Activated naive CD4-positive, alpha-beta T cell treated with anti-CD3 and anti-CD28 coated beads, Interleukin-2, amount 50 U/mL, for 72 hours (primary cell): ENCODE measurements around the gene MB. TPM values are rescaled to one million over a fixed set of nuclear protein-coding genes. Genes with fewer than 3 reads are reported as not detected.

ENCODE experiments used
- ATAC-seq, 2 donors: fragments of 150-1000 bp; cut with Tn5 transposase; 2 replicates each; pipeline ENCODE4 v1.10.0; 2021; ENCODE audit warnings: mild to moderate bottlenecking in 2 of 2, moderate library complexity in 2 of 2
- DNase-seq, 2 donors: peaks; one replicate each; pipeline ENCODE4 v3.0.0; 2021 to 2022; ENCODE audit warnings: low spot score in 2 of 2
- H3K27ac Mint-ChIP-seq, 2 donors: one replicate each; pipeline ENCODE4 v1.8.0; 2022; ENCODE audit warnings: mild to moderate bottlenecking in 2 of 2, mixed read lengths in 2 of 2
- H3K36me3 Mint-ChIP-seq, 2 donors: one replicate each; pipeline ENCODE4 v1.8.0; 2022; ENCODE audit warnings: mixed read lengths in 2 of 2
- H3K9me3 Mint-ChIP-seq, 2 donors: one replicate each; pipeline ENCODE4 v1.8.0; 2022; ENCODE audit warnings: mixed read lengths in 2 of 2
- total RNA-seq, 2 donors: library from RNA; stranded (reverse); gene quantifications; one replicate each; pipeline ENCODE4 v1.2.3, GENCODE V29; 2022

MB gene
- total RNA-seq, 2 donors from 2014 or later: 0.47 TPM; not detected in 1

DNA sequence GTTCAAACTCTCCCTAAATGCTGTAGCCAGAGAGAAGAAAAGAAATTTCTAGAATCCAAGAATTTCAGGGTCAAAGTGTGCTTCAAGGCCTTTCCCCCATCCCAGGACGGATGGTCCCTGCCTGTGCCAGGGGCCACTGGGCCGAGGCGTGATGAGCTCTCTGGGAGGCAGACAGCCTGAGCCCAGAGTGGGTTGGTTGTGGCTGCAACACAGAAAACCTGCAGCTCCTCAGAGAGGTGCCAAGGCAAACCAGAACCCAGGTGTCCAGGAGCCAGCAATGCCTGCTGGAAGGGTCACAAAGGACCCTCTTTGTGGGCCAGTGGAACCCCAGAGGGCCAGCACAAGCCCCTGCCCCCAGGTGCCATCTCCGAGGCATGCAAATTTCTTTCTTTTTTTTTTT, 28.5 kb upstream of the MB start:
- Mint-ChIP-seq H3K36me3 (peaks cover 21 to 22% of the 10 kb centered on the region in 2 donors), H3K9me3 (no peaks in the 10 kb centered on the region), H3K27ac (no peak overlapping the region)
- DNase-seq (no peak), ATAC-seq (no peak)

DNA sequence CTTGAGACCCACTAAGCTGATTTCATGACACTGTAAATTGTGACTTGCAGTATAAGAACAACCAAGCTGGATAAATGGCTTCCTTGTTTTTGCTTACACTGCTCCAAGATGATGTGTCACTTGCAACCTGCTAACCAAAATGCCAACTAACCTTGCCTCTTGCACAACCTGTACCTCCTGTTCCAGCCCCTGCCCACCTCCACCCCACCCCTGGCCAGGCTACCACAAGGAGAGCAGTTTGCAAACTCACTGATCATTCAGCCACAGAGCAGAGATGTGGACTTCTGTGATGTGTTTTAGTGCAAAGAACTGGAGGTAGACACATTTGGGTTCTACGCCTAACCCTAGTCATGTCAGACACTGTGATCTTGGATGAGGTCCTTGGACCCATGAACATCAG, 26.9 kb upstream of the MB start:
- H3K36me3 Mint-ChIP-seq: peaks cover 9 to 10% of the 10 kb centered on the region in 2 donors
- H3K9me3 Mint-ChIP-seq: no peaks in the 10 kb centered on the region
- ATAC-seq (no peak), DNase-seq (peak in 1 of 2 donors; percentile 23)
- H3K27ac Mint-ChIP-seq: no peak overlapping the region

DNA sequence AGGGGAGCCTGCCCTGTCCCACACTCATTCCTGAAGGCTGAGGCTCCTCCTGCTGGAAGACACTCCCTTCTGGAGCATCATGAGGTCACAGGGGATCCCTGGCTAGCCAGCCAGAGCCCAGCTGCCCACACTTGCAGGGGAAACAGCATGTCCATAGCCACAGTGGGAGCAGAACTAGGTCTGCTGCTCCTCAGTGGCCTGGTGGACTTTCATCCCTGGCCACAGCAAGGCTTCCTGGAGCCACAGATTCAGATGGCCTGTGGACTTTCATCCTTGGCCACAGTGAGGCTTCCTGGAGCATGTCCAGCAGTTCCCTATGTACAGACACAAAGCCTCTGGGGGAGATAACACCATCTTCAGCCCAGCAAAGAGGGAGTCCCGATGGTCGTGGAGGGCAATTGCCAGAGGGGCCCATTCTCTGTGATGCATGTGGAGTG, 25.2 kb upstream of the MB start:
- no peaks in the 10 kb centered on the region for H3K36me3 Mint-ChIP-seq
- no peak for ATAC-seq

DNA sequence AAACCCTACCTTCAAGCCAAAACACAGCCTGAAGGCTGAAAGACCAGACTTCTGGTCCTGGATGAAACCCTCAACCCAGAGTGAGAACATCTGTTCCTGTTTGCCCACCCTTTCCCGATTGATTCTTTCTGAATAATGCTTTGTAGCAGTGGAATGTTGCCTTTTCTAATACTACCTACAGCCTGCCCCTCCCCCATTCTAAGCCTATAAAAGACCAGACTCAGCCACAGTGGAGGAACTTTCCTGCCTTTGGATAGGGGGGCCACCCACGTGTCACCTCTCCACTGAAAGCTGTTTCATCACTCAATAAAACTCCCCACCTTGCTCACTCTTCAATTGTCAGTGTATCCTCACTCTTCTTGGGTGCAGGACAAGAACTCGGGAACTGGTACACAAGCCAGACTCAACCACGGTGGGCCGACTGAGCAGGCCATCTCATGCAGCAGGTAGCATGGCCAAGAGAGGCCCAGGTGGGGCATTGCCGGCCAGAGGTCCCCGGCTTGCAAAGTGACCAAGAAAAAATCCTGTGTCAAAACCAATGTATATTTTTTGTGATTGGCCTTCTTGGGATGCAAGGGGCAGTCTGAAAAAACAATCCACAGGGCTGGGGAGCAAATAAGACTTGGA, 24.5 kb upstream of the MB start:
- no peak overlapping the region for H3K27ac Mint-ChIP-seq
- H3K9me3 Mint-ChIP-seq: no peaks in the 10 kb centered on the region
- ATAC-seq: no peak
- H3K36me3 Mint-ChIP-seq: no peaks in the 10 kb centered on the region
- DNase-seq: peak in 1 of 2 donors; percentile 46

More for the DNA sequence above, 25.2 kb upstream of the MB start:
- Mint-ChIP-seq H3K9me3 (no peaks in the 10 kb centered on the region), H3K27ac (no peak overlapping the region)
- peak in 1 of 2 donors; percentile 48 for DNase-seq

DNA sequence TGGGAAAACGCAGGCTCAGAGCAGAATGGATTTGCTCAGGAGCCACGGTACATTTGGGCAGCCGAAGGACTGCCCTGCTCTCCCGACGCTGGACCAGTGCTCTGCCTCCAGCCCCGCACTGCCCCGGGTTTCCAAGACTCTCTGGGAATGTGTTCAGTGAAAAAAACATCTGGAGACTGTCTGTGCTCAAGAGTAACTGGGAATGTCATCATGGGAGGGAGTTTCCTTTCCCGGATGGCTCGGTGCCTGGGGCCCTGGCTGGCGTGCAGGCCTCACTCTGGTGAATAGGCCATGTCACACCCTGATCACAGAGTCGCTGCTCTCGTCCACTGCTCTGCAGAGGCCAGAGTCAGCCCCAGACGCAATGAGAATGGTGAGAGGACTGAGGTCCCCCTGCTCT, 21.3 kb upstream of the MB start:
- H3K9me3 Mint-ChIP-seq: peaks cover 0 to 3% of the 10 kb centered on the region in 2 donors
- no peak for ATAC-seq
- no peak overlapping the region for H3K27ac Mint-ChIP-seq
- no peak for DNase-seq
- H3K36me3 Mint-ChIP-seq: no peaks in the 10 kb centered on the region

DNA sequence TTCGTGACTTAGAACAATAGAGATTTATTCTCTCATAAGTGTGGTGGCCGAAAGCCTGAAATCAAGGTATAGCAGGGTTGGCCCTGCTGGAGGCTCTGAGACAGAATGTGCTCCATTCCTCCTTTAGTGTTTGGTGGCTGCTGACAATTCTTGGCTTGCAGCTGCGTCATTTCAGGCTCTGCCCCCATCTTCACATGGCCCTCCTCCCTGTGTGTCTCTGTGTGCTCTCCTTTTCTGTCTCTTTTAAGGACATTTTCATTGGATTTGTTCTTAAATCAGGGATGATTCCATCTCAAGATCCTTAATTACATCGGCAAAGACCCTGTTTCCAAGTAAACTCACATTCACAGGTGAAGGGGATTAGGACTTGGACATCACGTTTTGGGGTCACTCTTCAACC, 20.9 kb upstream of the MB start:
- Mint-ChIP-seq H3K27ac (no peak overlapping the region), H3K36me3 (no peaks in the 10 kb centered on the region), H3K9me3 (peaks cover 0 to 6% of the 10 kb centered on the region in 2 donors)
- ATAC-seq (no peak), DNase-seq (no peak)

DNA sequence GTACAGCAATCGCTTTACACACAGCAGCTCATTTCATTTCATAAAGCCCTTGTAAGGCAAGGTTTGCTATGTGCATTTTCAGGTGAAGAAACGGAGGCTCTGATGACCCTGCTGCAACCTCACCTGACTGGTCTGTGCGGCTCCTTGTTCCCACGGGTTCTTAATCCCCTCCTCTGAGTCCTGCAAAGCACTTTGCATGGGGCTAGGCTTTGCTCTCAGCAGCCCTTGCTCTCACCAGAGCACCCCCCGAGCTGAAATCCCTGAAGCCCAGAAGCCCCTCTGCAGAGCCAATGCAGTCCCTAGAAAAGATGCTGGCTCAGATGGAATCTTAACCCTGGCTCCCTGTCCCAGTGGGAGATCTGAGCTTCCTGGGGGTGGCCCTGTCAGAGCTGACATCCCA, 20.1 kb upstream of the MB start:
- no peaks in the 10 kb centered on the region for H3K36me3 Mint-ChIP-seq
- DNase-seq (no peak), ATAC-seq (no peak)
- H3K27ac Mint-ChIP-seq: no peak overlapping the region
- H3K9me3 Mint-ChIP-seq: peaks cover 0 to 6% of the 10 kb centered on the region in 2 donors

DNA sequence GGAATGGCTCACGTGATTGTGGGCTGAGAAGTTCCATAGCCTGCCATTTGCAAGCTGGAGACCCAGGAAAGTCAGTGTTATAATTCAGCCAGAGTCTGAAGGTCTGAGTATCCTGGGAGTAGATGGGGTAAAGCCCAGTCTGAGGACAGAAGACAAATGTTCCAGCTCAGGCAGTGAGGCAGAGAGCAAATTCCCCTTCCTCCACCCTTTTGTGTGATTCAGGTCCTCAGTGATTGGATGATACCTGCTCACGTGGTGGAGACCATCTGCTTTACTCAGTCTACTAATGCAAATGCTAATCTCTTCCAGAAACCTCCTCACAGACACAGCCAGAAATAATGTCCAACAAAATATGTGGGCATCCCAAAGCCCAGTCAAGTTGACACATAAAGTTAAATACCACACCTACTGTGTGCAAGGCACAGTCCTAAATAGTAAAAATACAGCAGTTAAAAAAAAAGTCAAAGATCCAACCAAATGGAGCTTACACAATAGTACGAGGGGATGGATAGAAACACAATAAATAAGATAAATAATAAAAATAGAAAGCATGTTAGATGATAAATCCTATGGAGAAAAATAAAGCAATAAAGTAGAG, 17.9 kb upstream of the MB start:
- no peak for ATAC-seq
- Mint-ChIP-seq H3K9me3 (peaks cover 0 to 6% of the 10 kb centered on the region in 2 donors), H3K36me3 (no peaks in the 10 kb centered on the region), H3K27ac (no peak overlapping the region)
- no peak for DNase-seq

DNA sequence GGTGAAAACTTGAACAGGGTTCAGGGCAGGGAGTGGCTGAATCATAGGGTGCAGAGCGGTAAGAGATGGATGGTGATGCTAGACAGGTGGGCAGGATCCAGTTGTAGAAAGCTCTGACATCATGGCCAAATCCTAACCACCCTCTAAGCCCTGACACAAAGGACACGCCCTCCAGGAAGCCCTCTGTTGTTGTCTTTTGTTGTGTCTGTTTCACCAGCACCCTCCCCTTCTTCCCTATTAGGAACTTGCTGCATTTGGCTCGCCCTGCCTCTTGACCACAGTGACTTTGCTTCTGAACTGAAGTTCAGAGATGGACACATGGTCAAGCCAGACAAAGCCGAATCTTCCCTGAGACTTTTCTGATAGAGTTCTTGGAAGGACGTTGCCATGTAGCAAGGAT, 16.9 kb upstream of the MB start:
- Mint-ChIP-seq H3K27ac (no peak overlapping the region), H3K9me3 (peaks cover 0 to 6% of the 10 kb centered on the region in 2 donors), H3K36me3 (no peaks in the 10 kb centered on the region)
- no peak for ATAC-seq
- DNase-seq: no peak

DNA sequence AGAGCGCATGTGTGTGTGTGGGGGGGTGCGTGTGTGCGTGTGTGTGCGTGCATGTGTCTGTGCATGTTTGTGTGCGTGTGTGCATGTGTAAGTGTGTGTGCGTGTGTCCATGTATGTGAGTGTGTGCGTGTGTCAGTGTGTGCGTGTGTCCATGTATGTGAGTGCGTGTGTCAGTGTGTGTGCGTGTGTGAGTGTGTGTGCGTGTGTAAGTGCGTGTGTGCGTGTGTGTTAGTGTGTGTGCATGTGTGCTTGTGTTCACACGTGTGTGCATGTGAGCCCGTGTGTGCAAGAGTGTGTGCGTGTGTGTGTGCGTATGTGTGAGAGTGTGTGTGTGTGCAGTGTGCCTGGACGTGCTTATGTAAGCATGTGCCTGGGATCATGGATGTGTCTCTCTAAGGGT, 16.4 kb upstream of the MB start:
- DNase-seq (no peak), ATAC-seq (no peak)
- Mint-ChIP-seq H3K27ac (no peak overlapping the region), H3K9me3 (peaks cover 0 to 6% of the 10 kb centered on the region in 2 donors), H3K36me3 (no peaks in the 10 kb centered on the region)

DNA sequence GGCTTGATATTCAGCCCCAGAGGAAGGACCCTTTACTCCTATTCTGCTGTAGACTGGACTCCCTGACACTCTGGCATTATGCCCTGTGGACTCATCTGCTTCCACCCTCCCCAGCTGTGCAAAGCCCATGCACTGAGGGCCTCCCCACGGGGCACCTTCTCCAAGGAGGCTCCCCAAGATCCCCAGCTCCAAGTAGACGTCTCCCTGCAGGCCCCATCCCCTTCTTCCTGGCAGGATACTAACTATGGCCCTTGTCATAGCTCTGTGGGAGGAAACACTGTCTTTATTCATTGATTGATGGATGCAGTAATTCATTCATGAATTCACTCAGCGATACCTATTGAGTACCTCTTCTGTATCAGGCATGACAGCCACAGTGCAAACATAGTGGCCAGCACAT, 15.8 kb upstream of the MB start:
- Mint-ChIP-seq H3K9me3 (peaks cover 0 to 6% of the 10 kb centered on the region in 2 donors), H3K27ac (no peak overlapping the region), H3K36me3 (no peaks in the 10 kb centered on the region)
- DNase-seq (no peak), ATAC-seq (no peak)

DNA sequence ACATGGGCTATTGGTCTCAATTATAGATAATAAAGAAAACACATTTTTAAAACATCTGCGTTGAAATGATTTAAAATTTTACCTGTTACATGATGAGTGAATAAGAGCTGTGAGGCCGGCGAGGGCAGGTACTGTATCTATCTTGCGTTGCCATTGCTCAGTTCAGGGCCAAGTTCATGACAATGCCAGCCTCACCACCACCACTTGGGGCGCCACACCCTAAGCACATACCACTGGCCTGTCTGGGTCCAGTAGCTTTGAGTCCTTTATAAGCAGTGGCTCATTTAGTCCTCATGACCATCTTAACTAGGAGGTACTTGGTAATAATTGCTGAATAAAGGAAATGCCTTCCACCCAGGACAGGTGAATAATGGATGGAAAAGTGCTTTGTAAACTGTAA, 14.5 kb upstream of the MB start:
- H3K27ac Mint-ChIP-seq: no peak overlapping the region
- no peaks in the 10 kb centered on the region for H3K36me3 Mint-ChIP-seq
- H3K9me3 Mint-ChIP-seq: peaks cover 0 to 6% of the 10 kb centered on the region in 2 donors
- ATAC-seq (peak in 1 of 2 donors; percentile 24), DNase-seq (peak in 1 of 2 donors; percentile 27)

DNA sequence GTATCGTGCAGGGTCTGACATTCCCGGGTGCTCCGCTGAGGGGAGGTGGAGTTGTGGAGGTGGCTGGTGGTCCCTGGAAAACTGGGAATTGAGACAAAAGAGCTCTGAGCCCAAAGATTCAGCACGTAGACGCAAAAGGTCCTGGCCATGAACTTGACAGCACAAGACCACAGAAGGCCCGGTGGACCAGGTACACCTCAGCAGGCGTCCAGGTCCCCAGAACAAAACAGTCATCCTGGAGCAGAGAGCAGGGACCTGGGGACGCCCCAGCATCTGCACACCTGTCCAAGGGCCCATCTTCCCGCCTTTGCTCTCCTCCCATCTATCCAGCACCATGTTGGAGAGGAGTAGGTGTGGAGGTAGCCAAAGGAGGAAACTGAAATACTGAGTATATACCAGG, 13.8 kb upstream of the MB start:
- H3K27ac Mint-ChIP-seq: no peak overlapping the region
- no peak for DNase-seq
- no peak for ATAC-seq
- peaks cover 0 to 6% of the 10 kb centered on the region in 2 donors for H3K9me3 Mint-ChIP-seq
- no peaks in the 10 kb centered on the region for H3K36me3 Mint-ChIP-seq

DNA sequence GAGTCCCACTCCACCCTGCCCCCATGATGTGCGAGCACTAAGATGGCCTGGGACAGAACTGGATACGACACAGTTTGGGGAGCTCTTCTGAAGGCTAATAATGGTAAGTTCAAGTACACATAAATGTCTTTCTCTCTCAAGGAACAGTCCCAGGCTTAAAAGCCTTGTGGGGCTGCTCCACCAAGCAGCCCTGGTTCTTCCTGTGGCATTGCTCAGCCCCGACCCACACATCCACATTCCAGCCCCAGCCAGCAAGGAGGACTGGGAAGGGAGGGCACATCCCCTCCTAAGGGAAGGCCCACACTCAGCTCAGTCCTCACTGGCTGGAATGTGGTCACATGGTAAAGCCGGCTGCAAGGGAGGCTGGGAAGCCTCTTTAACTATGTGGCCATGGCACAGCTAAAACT, 13.3 kb upstream of the MB start:
- peak overlapping the region in 1 of 2 donors; percentile 82 for H3K27ac Mint-ChIP-seq
- no peak for ATAC-seq
- no peak for DNase-seq
- H3K9me3 Mint-ChIP-seq: peaks cover 0 to 6% of the 10 kb centered on the region in 2 donors
- H3K36me3 Mint-ChIP-seq: no peaks in the 10 kb centered on the region

DNA sequence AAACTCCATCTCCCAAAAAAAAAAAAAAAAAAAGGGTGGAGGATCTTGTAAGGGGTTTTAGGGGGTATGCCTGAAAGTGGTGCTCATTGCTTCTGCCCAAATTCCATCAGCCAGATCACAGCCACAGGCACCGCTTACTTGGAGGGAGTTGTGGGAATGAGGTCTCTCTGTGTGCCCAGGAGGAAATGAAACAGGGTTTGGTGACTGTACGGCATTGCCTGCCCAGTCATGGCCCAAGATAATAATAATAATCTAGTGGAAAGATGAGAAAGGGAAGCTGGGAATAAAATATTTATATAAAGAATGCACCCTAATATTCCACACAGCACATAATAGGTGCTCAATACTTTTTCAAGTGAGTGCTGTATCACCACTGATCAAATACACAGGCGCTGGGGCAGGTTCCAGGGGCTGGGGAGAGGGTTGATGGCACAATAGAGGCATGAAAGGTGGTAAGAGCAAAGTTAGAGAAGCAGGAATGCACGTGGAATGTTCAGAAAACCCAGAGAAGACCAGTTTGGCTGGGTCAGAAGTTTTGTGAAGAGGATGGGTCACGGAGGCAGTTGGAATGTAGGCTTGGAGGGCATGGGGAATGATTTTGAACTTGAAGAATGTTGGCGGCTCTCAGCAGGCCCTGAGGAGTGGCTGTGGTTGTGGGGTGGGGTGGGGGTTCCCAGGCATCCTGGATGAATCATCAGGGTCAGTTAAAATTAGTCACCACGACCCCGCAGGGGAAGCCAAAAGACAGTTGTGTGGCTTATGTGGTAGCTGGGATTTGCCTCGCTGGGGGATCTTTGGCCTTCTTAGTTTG, 12.5 kb upstream of the MB start:
- DNase-seq (peak; percentile 43 to 82), ATAC-seq (peak; percentile 64 to 76)
- Mint-ChIP-seq H3K27ac (peak overlapping the region in 1 of 2 donors; percentile 82), H3K36me3 (no peaks in the 10 kb centered on the region), H3K9me3 (peaks cover 0 to 6% of the 10 kb centered on the region in 2 donors)

DNA sequence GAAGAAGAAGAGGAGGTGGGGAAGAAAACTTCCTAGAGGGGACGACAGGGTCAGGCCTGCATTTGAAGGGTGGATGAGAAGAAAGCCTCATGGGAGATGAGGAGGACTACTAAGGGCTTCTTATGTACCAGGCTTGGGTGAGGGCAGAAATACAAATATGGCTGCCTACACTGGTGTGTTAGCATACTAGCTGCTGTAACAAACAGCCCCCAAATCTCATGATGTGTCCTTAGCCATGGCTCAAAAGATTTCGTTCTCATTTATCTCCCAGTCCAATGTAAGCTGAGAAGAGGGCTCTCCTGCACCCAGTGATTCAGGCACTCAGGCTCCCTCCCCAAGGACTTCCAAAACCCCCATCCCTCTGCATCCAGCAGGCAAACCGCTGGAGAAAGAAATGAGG, 11.6 kb upstream of the MB start:
- ATAC-seq: no peak
- H3K27ac Mint-ChIP-seq: peak overlapping the region in 1 of 2 donors; percentile 82
- DNase-seq: no peak
- no peaks in the 10 kb centered on the region for H3K36me3 Mint-ChIP-seq
- peaks cover 0 to 6% of the 10 kb centered on the region in 2 donors for H3K9me3 Mint-ChIP-seq

DNA sequence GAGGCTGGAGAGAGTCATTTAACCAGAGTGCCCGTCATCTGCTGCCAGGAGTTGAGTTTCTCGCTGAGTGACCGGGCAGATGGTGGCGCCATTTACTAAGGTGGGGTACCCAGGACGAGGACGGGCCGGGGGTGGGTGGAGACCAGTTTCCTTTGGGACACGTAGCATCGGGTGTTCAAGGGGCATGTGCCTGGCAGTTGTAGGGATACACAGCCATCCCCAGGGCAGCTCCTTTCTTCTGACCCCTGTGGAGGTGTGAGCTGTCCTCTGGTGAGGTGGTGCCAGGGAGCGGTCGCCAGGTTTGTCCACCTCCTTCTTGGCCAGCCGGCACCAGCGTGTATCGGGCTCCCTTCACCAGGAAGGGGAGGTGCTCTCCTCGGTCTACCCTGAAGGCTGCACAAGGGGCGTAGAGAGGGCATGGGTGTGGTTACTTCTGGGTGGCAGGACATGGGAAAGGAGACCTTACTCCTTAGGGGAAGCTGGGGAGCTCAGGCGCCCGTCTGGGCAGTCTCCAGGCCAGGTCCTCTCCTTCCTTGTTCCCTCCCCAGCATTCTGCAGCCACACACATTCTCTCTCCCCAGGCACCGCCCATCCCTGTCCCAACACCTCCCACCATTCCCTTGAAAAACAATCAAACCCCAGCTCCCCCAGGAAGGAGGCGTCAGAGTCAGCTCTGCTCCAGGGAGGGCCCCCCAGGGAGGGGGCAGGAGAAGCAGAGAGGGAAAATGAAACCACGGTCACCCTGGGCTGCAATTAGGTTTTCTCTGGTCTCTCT, 10.3 kb upstream of the MB start:
- Mint-ChIP-seq H3K36me3 (no peaks in the 10 kb centered on the region), H3K27ac (peak overlapping the region in 1 of 2 donors; percentile 59), H3K9me3 (no peaks in the 10 kb centered on the region)
- DNase-seq (peak; percentile 56 to 62), ATAC-seq (peak; percentile 56 to 65)
